GM10266 (cell line): ENCODE measurements around the gene DUSP19.

Source experiments
- DNase-seq: peaks from one replicate; pipeline ENCODE4 v3.0.0; 2012; ENCODE audit errors: extremely low spot score
- CTCF ChIP-seq: IDR thresholded peaks from 2 replicates; pipeline ENCODE4 v1.5.1; 2012; ENCODE audit warnings: mild to moderate bottlenecking, low read depth; ENCODE audit not compliant: control insufficient read depth, insufficient read depth; ENCODE audit errors: missing control alignments

DUSP19 gene

GRCh38 chr2:183070942-183071844 lies 7.4 kb upstream of the DUSP19 start:
- TF ChIP-seq CTCF = peak; percentile 57
- DNase-seq = no peak

- TF ChIP-seq CTCF = no peak
- DNase-seq = no peak
Observed at GRCh38 chr2:183072177-183072576, 6.4 kb upstream of the DUSP19 start.

GRCh38 chr2:183078163-183078463 lies 434 bp upstream of the DUSP19 start:
- DNase-seq = no peak

GRCh38 chr2:183079139-183079775 lies 710 bp downstream of the DUSP19 start:
- no peak for TF ChIP-seq CTCF
- no peak for DNase-seq

More at GRCh38 chr2:183078163-183078463, 434 bp upstream of the DUSP19 start:
- TF ChIP-seq CTCF = no peak

GRCh38 chr2:183081911-183082310 lies 3.4 kb downstream of the DUSP19 start:
- no peak for TF ChIP-seq CTCF
- DNase-seq = no peak

- no peak for DNase-seq
- TF ChIP-seq CTCF = no peak
Observed at GRCh38 chr2:183088061-183088460, 9.5 kb downstream of the DUSP19 start.
